Fibroblast of lung (primary cell): ENCODE data around the gene FBH1.

Experiments used
- CTCF ChIP-seq, 2 donors: IDR thresholded peaks in 1 of 2; conservative IDR thresholded peaks in 1 of 2; 1 replicate in 1 of 2; 2 replicates in 1 of 2; pipeline ENCODE4 v1.5.1; 2011 to 2012; ENCODE audit warnings: low read length in 2 of 2, control low read depth in 1 of 2, inconsistent platforms in 1 of 2, low read depth in 1 of 2, mild to moderate bottlenecking in 1 of 2
- EZH2 ChIP-seq: IDR thresholded peaks from 2 replicates; pipeline ENCODE4 v1.5.1; 2012; ENCODE audit warnings: low read length, control low read depth, mild to moderate bottlenecking; ENCODE audit errors: missing control alignments

- no peak for TF ChIP-seq CTCF (conservative IDR thresholded peaks at IDR 0.05 in 1 of 2, IDR thresholded peaks at IDR 0.05 in 1 of 2; ENCODE audit: low read depth in 1 of 2, low read length in 2 of 2)
- no peak for TF ChIP-seq EZH2
Observed at GRCh38 chr10:5971886-5972285, 81.8 kb downstream of the FBH1 start.
